CD4-positive, alpha-beta T cell (primary cell): Measurements from ENCODE around the gene REEP1. TPM values are rescaled to one million over a fixed set of nuclear protein-coding genes. Genes with fewer than 3 reads are reported as not detected.

Experiments used
- ATAC-seq: fragments of 200-7000 bp; cut with Tn5 transposase; one replicate; pipeline ENCODE4 v1.10.0; 2022; ENCODE audit warnings: mild to moderate bottlenecking; ENCODE audit not compliant: poor library complexity
- CTCF ChIA-PET: fragments of 350-600 bp; sonication (Branson Sonifier 250); formaldehyde crosslinking; loops from one replicate; lab custom pipeline; 2021; ENCODE audit warnings: antibody characterized with exemption, inconsistent platforms; lab: Charles Lee
- POLR2A ChIA-PET: fragments of 350-600 bp; sonication (Branson Sonifier 250); formaldehyde crosslinking; loops from one replicate; lab custom pipeline; 2021; ENCODE audit warnings: antibody characterized with exemption, inconsistent platforms; lab: Charles Lee
- DNase-seq, 14 experiments: peaks; one replicate each; pipeline ENCODE4 v3.0.0-alpha.2; 2013 to 2020; ENCODE audit warnings: mixed read lengths in 2 of 14
- H3K27ac ChIP-seq, 2 donors: one replicate each; pipeline versions ENCODE4 v1.5.1 to v1.7.0; 2013; ENCODE audit warnings: low read length in 2 of 2, low read depth in 1 of 2, mild to moderate bottlenecking in 1 of 2
- H3K27me3 ChIP-seq, 2 experiments: 1 replicate in 1 of 2; 2 replicates in 1 of 2; pipeline versions ENCODE4 v1.6.1 to v1.7.0; 2013; ENCODE audit warnings: low read length in 2 of 2, control low read depth in 1 of 2, mild to moderate bottlenecking in 1 of 2, moderate library complexity in 1 of 2; ENCODE audit not compliant: insufficient read depth in 2 of 2, control insufficient read depth in 1 of 2
- H3K36me3 ChIP-seq: one replicate; pipeline ENCODE4 v1.6.1; 2013; ENCODE audit warnings: low read length, control low read depth; ENCODE audit not compliant: insufficient read depth
- H3K4me1 ChIP-seq: one replicate; pipeline ENCODE4 v1.6.1; 2013; ENCODE audit warnings: low read length, control low read depth; ENCODE audit not compliant: insufficient read depth
- H3K4me3 ChIP-seq: one replicate; pipeline ENCODE4 v1.5.1; 2013; ENCODE audit warnings: mild to moderate bottlenecking, low read length, moderate library complexity
- H3K9me3 ChIP-seq, 2 experiments: 1 replicate in 1 of 2; 2 replicates in 1 of 2; pipeline versions ENCODE4 v1.6.1 to v1.7.0; 2013; ENCODE audit warnings: low read length in 2 of 2, mild to moderate bottlenecking in 2 of 2, control low read depth in 1 of 2, moderate library complexity in 1 of 2; ENCODE audit not compliant: control insufficient read depth in 1 of 2, insufficient read depth in 1 of 2
- H3K27ac Mint-ChIP-seq: one replicate; pipeline ENCODE4 v1.8.0; 2020; ENCODE audit warnings: mixed read lengths
- H3K27me3 Mint-ChIP-seq: one replicate; pipeline ENCODE4 v1.8.0; 2021; ENCODE audit warnings: mixed read lengths
- H3K36me3 Mint-ChIP-seq: one replicate; pipeline ENCODE4 v1.8.0; 2021; ENCODE audit warnings: low read depth, mixed read lengths
- H3K4me1 Mint-ChIP-seq: one replicate; pipeline ENCODE4 v1.8.0; 2021; ENCODE audit warnings: low read depth, mixed read lengths
- H3K4me3 Mint-ChIP-seq: one replicate; pipeline ENCODE4 v1.8.0; 2020; ENCODE audit warnings: mild to moderate bottlenecking, mixed read lengths
- H3K9me3 Mint-ChIP-seq: one replicate; pipeline ENCODE4 v1.8.0; 2020; ENCODE audit warnings: mixed read lengths
- intact Hi-C, 2 experiments: fragments of 100-400 bp; cut with DNase I in 1 of 2; cut with micrococcal nuclease in 1 of 2; formaldehyde crosslinking; loops; one replicate each; pipeline versions ENCODE4 v1.15.1 to v1.9.0; 2023 to 2025; cut with DNase I, micrococcal nuclease
- total RNA-seq, 174 experiments: library from RNA in 2 of 174; stranded (reverse) in 2 of 174; gene quantifications; one replicate each; pipeline ENCODE4 v1.2.3 and lab custom pipeline; 2021 to 2026
- TF ChIP-seq, protein P1 (sequence below): fragments of 200-600 bp; IDR thresholded peaks from one replicate; pipeline ENCODE4 v1.8.0; 2022; ENCODE audit warnings: antibody characterized with exemption, mild to moderate bottlenecking

Gene REEP1
- total RNA-seq, 2 experiments from 2014 or later: not detected

DNA sequence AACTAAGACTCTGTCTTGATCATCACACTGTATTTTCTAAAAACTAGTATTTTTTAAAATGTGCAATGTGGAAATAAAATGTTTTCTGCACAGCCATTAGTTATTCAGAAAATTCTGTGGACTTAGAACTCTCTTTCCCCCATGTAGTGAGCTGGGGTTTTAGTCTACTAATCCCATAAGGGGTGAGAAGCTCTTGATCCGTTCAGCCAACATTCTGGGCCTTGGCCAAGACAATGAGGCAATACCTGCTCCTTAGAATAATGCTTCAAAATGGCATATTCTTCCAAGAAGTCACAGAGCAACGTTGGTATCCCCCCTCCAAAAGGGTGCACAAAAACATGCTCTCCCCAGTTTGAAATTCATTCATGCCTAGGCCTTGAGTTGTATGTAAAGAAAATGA lies 4.0 kb downstream of the REEP1 start:
- POLR2A ChIA-PET: interaction anchor here (2.1 kb wide), 1 partner anchor 108 kb away, joined by 6 read pairs; the partner anchor contains the start of gene KDM3A
- H3K9me3 ChIP-seq: peaks cover 0 to 6% of the 10 kb centered on the region in 2 experiments
- ATAC-seq: no peak
- peaks cover 13% of the 10 kb centered on the region for H3K4me1 ChIP-seq
- no peak overlapping the region for H3K27ac ChIP-seq
- TF ChIP-seq, protein P1, sequence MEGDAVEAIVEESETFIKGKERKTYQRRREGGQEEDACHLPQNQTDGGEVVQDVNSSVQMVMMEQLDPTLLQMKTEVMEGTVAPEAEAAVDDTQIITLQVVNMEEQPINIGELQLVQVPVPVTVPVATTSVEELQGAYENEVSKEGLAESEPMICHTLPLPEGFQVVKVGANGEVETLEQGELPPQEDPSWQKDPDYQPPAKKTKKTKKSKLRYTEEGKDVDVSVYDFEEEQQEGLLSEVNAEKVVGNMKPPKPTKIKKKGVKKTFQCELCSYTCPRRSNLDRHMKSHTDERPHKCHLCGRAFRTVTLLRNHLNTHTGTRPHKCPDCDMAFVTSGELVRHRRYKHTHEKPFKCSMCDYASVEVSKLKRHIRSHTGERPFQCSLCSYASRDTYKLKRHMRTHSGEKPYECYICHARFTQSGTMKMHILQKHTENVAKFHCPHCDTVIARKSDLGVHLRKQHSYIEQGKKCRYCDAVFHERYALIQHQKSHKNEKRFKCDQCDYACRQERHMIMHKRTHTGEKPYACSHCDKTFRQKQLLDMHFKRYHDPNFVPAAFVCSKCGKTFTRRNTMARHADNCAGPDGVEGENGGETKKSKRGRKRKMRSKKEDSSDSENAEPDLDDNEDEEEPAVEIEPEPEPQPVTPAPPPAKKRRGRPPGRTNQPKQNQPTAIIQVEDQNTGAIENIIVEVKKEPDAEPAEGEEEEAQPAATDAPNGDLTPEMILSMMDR: no peak
- H3K27me3 Mint-ChIP-seq: peaks cover 45% of the 10 kb centered on the region
- DNase-seq: no peak
- CTCF ChIA-PET: no interaction called here
- no peaks in the 10 kb centered on the region for H3K36me3 ChIP-seq
- no peak overlapping the region for H3K27ac Mint-ChIP-seq
- no peaks in the 10 kb centered on the region for H3K9me3 Mint-ChIP-seq
- intact Hi-C loops: no loop called here
- H3K36me3 Mint-ChIP-seq: no peaks in the 10 kb centered on the region
- peaks cover 27% of the 10 kb centered on the region for H3K4me1 Mint-ChIP-seq
- peaks cover 23 to 32% of the 10 kb centered on the region in 2 experiments for H3K27me3 ChIP-seq
- H3K4me3 Mint-ChIP-seq: no peak overlapping the region
- H3K4me3 ChIP-seq: no peak overlapping the region

- H3K9me3 Mint-ChIP-seq: no peaks in the 10 kb centered on the region
- H3K4me1 Mint-ChIP-seq: peaks cover 20% of the 10 kb centered on the region
- no peak overlapping the region for H3K4me3 ChIP-seq
- H3K9me3 ChIP-seq: peaks cover 0 to 5% of the 10 kb centered on the region in 2 experiments
- DNase-seq: no peak
- H3K4me1 ChIP-seq: peaks cover 7% of the 10 kb centered on the region
- no peaks in the 10 kb centered on the region for H3K36me3 Mint-ChIP-seq
- TF ChIP-seq, protein P1: no peak
- peaks cover 38% of the 10 kb centered on the region for H3K27me3 Mint-ChIP-seq
- intact Hi-C loops: no loop called here
- H3K27me3 ChIP-seq: peaks cover 16 to 25% of the 10 kb centered on the region in 2 experiments
- ATAC-seq: no peak
- ChIA-PET CTCF (no interaction called here), POLR2A (interaction anchor here (2.1 kb wide), 1 partner anchor 108 kb away, joined by 6 read pairs; the partner anchor contains the start of gene KDM3A)
- no peaks in the 10 kb centered on the region for H3K36me3 ChIP-seq
- H3K4me3 Mint-ChIP-seq: no peak overlapping the region
- H3K27ac Mint-ChIP-seq: no peak overlapping the region
- no peak overlapping the region for H3K27ac ChIP-seq
Measured at GRCh38 chr2:86332654-86333053, 4.8 kb downstream of the REEP1 start.

- no peaks in the 10 kb centered on the region for H3K9me3 Mint-ChIP-seq
- DNase-seq (no peak), ATAC-seq (no peak)
- Histone ChIP-seq H3K27ac (no peak overlapping the region), H3K4me1 (peaks cover under 1% of the 10 kb centered on the region), H3K9me3 (peaks cover 0 to 5% of the 10 kb centered on the region in 2 experiments), H3K36me3 (no peaks in the 10 kb centered on the region), H3K4me3 (no peak overlapping the region), H3K27me3 (peaks cover 10 to 19% of the 10 kb centered on the region in 2 experiments)
- H3K27me3 Mint-ChIP-seq: peaks cover 32% of the 10 kb centered on the region
- TF ChIP-seq, protein P1: no peak
- intact Hi-C loops: no loop called here
- H3K27ac Mint-ChIP-seq: no peak overlapping the region
- peaks cover 15% of the 10 kb centered on the region for H3K4me1 Mint-ChIP-seq
- ChIA-PET POLR2A (interaction anchor here (0.7 kb wide), 1 partner anchor 109 kb away, joined by 3 read pairs; no protein-coding TSS in a partner anchor), CTCF (no interaction called here)
- no peaks in the 10 kb centered on the region for H3K36me3 Mint-ChIP-seq
- H3K4me3 Mint-ChIP-seq: no peak overlapping the region
Measured at GRCh38 chr2:86331384-86331783, 6.0 kb downstream of the REEP1 start.
